22Rv1 (cell line): ENCODE results near the gene TNFRSF25.

Experiments used
- ZFX ChIP-seq: fragments of 450-650 bp; IDR thresholded peaks from 2 replicates; pipeline ENCODE4 v1.6.1; 2017; ENCODE audit warnings: antibody characterized with exemption, borderline replicate concordance
- TF ChIP-seq, protein P1 (sequence below): fragments of 450-650 bp; IDR thresholded peaks from 2 replicates; pipeline ENCODE4 v1.5.1; 2017; ENCODE audit warnings: mild to moderate bottlenecking

DNA sequence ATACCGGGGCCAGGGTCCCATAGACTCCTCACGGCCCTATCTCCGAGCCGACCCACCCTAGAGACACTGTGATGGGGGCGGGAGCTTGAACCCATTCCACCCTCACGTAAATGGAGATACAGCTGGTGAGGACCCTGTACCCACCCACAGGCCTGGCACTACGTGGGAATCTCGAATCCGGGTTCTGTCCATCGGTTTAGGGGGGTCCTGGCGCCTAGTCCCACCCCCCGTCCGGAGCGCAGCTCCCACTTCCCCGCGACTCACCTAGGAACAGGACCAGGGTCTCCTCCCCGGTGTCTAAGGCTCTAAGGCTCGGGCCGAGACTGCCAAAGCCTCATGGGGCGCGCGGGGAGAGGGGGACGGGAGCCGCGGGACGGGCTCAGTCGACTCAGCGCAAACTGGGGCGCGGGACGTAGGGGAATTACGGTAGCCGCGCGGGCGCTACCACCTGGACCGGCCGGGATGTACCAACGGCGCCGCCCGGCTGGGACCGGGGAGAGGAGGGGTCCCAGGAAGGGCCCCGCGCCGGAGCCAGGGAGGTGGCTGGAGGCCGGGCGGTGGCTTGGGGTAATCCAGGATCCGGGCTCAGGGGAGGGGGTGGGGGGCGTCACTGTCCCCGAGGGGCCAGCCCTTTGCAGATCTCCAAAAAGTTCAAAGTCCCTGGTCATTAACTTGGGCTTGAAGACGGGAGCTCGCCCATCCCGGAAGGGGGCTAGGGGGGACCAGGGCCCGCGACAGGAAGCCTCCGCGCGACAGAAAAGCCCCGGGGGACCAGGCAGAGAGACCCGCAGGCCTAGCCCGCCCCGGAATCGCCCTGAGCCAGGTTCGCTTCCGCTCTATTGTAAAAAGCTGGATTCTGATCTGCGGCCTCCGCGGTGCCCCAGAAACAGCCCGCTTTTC, 24.5 kb upstream of the TNFRSF25 start:
- TF ChIP-seq, protein P1, sequence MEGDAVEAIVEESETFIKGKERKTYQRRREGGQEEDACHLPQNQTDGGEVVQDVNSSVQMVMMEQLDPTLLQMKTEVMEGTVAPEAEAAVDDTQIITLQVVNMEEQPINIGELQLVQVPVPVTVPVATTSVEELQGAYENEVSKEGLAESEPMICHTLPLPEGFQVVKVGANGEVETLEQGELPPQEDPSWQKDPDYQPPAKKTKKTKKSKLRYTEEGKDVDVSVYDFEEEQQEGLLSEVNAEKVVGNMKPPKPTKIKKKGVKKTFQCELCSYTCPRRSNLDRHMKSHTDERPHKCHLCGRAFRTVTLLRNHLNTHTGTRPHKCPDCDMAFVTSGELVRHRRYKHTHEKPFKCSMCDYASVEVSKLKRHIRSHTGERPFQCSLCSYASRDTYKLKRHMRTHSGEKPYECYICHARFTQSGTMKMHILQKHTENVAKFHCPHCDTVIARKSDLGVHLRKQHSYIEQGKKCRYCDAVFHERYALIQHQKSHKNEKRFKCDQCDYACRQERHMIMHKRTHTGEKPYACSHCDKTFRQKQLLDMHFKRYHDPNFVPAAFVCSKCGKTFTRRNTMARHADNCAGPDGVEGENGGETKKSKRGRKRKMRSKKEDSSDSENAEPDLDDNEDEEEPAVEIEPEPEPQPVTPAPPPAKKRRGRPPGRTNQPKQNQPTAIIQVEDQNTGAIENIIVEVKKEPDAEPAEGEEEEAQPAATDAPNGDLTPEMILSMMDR = peak; percentile 77
- TF ChIP-seq ZFX = no peak
